D721Med (cell line): ENCODE data around the gene NMB.
"Not testable (repeated sequence)": the region's sequence is repeated elsewhere in the genome, so short reads cannot be mapped to it uniquely, and the experiment has no call there.

Source experiments
- DNase-seq: peaks from one replicate; pipeline ENCODE4 v3.0.0; 2011; ENCODE audit warnings: low spot score; ENCODE audit not compliant: insufficient read length
- FAIRE-seq: peaks from 2 replicates; lab custom pipeline; 2011; peaks lifted over from hg19 to GRCh38; lab: Jason Lieb, UNC
- TF ChIP-seq, protein P1 (sequence below): IDR thresholded peaks from 2 replicates; pipeline ENCODE4 v1.5.1; 2012; ENCODE audit warnings: mild to moderate bottlenecking, control low read depth; ENCODE audit not compliant: insufficient read depth; ENCODE audit errors: missing control alignments

The NMB gene

DNA sequence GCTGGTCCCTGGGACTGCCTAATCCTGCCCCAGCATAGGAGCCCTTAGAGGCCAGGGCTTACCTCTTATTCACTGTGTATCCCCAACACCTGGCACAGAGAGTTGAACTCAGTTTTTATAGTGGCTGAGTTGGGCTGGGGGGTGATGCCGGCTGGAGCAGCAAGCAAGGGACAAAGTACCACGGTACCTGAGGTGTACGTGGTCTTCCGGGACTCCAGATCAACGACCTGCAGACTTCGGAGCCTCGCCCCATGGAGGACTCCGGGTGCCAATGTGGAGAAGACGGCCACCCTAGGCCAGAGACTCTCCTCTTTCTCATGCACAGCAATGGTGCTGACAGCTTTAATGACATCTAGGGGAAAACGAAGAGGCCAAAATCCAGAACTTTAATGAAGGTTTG lies 12.0 kb downstream of the NMB start:
- no peak for FAIRE-seq
- TF ChIP-seq, protein P1, sequence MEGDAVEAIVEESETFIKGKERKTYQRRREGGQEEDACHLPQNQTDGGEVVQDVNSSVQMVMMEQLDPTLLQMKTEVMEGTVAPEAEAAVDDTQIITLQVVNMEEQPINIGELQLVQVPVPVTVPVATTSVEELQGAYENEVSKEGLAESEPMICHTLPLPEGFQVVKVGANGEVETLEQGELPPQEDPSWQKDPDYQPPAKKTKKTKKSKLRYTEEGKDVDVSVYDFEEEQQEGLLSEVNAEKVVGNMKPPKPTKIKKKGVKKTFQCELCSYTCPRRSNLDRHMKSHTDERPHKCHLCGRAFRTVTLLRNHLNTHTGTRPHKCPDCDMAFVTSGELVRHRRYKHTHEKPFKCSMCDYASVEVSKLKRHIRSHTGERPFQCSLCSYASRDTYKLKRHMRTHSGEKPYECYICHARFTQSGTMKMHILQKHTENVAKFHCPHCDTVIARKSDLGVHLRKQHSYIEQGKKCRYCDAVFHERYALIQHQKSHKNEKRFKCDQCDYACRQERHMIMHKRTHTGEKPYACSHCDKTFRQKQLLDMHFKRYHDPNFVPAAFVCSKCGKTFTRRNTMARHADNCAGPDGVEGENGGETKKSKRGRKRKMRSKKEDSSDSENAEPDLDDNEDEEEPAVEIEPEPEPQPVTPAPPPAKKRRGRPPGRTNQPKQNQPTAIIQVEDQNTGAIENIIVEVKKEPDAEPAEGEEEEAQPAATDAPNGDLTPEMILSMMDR, result no peak

DNA sequence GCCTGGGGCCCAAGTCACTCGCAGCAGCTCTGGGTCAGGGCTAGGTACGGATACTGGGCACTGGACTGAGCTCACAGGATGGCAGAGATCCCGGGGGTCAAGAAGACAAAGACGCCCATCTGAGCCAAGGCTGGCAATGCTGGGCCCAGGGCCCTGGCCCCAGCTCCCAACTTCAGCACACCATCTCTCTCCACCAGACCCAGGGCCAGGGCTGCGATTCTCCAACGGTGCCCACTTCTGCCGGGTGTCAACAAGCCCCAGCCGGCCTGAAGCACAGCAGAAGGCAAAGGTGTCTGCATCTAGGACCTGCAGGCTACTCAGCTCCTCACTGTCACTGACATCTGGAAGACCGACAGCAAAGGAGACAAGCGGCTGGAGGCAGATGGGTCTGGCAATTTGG lies 12.5 kb downstream of the NMB start:
- TF ChIP-seq, protein P1, result no peak
- DNase-seq (no peak), FAIRE-seq (no peak)

More for the DNA sequence above, 12.0 kb downstream of the NMB start:
- DNase-seq, result no peak

DNA sequence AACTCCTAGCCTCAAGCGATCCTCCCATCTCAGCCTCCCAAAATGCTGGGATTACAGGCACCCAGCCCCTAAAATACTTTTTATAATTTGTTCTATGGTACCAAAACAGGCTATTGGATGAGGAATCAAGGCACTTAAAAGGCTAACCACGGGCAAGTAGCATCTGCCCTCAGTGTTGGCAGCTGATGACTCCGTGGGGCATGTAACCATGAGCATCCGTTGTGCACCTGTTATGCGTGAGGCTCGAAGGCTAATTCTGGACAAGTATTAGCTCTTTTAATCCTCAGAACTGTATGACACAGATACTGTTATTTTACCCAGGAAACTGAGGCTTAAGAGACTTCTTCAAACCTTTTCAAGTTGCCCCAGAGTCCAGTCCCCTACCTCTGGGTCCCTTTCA lies 14.2 kb downstream of the NMB start:
- TF ChIP-seq, protein P1, result no peak
- FAIRE-seq (no peak), DNase-seq (no peak)

DNA sequence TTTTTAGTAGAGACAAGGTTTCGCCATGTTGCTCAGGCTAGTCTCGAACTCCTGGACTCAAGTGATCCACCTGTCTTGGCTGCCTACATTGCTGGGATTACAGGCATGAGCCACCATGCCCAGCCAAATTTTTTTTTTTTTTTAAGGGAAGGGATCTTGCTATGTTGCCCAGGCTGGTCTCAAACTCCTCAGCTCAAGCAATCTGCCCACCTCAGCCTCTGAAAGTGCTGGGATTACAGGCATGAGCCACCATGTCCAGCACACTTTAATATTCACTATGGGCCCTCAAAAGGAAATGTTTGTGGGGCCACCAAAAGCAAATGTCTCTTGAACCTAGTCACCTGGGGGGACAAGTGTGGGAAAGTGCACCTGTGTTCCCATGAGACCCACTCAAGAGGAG lies 15.4 kb downstream of the NMB start:
- not testable (repeated sequence) for DNase-seq, FAIRE-seq

DNA sequence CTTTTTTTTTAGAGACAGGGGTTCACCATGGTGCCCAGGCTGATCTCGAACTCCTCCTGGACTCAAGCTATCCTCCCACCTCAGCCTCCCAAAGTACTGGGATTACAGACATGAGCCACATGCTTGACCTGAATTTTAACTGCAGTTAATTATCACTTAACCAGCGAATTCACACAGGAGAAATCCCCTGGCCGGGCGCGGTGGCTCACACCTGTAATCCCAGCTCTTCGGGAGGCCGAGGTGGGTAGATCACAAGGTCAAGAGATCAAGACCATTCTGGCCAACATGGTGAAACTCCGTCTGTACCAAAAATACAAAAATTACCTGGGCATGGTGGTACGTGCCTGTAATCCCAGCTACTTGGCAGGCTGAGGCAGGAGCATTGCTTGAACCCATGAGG lies 16.1 kb downstream of the NMB start:
- not testable (repeated sequence) for FAIRE-seq, DNase-seq

DNA sequence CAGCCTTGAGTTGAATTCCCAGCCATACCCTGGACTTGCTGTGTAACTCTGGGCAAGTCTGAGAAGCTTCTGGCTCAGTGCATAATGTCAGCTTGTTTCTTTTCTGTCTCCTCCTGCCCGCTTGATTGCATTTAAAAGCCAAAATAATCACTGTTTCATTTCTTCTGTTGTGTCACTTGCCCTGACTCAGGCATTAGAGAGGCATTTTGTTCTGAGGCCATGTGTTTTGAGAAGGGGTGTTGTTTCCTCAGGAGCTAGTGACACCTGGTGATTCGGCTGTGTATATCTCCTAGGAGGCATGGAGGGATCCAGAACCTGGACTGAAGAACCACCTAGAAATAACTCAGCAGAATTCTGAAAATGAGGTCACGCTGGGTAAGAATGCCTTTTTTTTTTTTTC lies 19.9 kb downstream of the NMB start:
- DNase-seq (no peak), FAIRE-seq (no peak)
- TF ChIP-seq, protein P1, result no peak

DNA sequence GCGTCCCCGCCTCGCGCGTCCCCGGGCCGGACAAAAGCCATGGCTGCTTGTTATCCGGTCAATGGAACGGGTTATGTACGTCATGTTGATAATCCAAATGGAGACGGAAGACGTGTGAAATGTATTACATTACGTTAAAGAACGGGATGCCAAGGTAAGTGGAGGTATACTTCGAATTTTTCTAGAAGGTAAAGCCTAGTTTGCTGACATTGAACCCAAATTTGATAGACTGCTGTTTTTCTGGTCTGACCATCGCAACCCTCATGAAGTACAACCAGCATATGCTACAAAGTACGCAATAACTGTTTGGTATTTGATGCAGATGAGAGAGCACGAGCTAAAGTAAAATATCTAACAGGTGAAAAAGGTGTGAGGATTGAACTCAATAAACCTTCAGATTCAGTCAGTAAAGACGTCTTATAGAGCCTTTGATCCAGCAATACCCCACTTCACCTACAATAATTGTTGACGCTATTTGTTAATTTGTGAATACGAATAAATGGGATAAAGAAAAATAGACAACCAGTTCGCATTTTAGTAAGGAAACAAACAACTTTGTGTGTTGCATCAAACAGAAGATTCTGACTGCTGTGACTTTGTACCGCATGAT lies 23.7 kb downstream of the NMB start:
- DNase-seq (no peak), FAIRE-seq (no peak)
- TF ChIP-seq, protein P1, result no peak

DNA sequence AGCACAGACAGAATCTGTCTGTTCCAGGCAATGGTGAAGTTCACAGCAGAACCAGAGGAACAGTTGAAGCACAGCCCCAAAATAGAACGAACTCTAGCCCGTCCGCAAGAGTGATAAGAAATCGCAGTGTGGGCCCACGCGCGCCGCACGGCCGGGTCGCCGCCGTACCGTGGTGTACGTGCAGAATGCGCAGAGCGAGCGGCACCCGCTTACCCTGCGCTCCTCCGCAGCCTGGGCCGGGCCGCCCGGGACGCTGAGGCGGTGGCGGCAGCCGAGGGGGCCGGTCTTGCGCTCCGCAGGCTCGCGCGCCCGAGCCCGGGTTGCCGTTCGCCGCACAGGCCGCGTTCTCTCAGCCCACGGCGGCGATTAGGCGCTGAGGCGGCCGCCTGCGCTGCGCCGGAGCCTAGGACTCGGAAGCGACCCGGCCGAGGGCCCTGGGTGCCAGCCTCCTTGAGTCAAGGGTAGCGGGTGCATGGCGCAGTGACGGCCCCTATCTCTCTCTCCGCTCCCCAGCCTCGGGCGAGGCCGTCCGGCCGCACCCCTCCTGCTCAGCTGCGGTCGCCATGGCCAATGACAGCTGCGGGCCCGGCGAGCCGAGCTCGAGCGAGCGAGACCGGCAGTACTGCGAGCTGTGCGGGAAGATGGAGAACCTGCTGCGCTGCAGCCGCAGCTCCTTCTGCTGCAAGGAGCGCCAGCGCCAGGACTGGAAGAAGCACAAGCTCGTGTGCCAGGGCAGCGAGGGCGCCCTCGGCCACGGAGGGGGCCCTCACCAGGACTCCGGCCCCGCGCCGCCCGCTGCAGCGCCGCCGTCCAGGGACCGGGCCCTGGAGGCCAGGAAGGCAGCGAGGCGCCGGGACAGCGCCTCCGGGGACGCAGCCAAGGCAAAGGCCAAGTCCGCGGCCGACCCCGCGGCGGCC lies 24.4 kb downstream of the NMB start:
- FAIRE-seq (no peak), DNase-seq (no peak)

More for the DNA sequence above, 24.4 kb downstream of the NMB start:
- TF ChIP-seq, protein P1, result no peak
